CD4-positive, alpha-beta T cell treated with Interleukin-6 at 100 ng/mL for 8 hours (primary cell): ENCODE results near the gene HLA-B.
"Not testable (repeated sequence)": the region's sequence is repeated elsewhere in the genome, so short reads cannot be mapped to it uniquely, and the experiment has no call there.

Source experiments
- DNase-seq: peaks from one replicate; pipeline ENCODE4 v3.0.0-alpha.2; 2020; ENCODE audit warnings: mixed read lengths, low spot score

Gene HLA-B

DNA sequence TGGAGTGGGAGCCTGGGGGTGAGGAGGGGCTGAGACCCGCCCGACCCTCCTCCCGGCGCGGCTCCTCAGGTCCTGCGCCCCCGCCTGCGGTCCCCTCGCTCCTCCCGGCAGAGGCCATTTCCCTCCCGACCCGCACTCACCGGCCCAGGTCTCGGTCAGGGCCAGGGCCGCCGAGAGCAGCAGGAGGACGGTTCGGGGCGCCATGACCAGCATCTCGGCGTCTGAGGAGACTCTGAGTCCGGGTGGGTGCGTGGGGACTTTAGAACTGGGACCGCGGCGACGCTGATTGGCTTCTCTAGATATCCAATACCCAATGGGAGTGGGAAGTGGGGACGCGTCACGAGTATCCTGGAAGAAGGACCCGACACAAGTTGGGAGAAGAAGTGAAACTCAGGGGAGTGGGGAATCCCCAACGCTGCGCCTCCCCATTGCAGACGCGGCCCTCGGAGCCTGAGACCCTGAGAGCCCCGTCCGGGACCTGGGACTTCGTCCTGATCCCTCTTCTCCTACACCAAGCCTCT, at the start of gene HLA-B:
TSS of gene HLA-B (minus strand) at position 234 of the 521 bp plus-strand sequence. CDS start at position 213, 21 bp downstream.
- peak; percentile 93 for DNase-seq

- no peak for DNase-seq
Measured at GRCh38 chr6:31405996-31406395, 49.0 kb upstream of the HLA-B start.

DNA sequence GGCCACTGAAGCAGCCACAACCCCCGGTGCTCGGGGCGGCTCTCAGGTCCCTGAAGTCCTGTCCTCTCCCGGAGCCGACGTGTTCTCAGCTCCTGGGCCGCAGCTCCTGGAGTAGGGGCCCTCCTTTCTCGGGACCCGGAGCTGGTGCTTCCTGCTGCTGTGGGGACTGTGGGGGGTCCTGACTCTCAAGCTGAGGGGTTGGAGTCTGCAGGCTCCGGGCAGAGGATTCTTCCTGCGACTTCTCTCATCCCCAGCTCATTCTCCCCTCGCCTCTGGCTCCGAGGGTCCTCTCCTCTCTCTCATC, 47.0 kb upstream of the HLA-B start:
- DNase-seq, result not testable (repeated sequence)

DNA sequence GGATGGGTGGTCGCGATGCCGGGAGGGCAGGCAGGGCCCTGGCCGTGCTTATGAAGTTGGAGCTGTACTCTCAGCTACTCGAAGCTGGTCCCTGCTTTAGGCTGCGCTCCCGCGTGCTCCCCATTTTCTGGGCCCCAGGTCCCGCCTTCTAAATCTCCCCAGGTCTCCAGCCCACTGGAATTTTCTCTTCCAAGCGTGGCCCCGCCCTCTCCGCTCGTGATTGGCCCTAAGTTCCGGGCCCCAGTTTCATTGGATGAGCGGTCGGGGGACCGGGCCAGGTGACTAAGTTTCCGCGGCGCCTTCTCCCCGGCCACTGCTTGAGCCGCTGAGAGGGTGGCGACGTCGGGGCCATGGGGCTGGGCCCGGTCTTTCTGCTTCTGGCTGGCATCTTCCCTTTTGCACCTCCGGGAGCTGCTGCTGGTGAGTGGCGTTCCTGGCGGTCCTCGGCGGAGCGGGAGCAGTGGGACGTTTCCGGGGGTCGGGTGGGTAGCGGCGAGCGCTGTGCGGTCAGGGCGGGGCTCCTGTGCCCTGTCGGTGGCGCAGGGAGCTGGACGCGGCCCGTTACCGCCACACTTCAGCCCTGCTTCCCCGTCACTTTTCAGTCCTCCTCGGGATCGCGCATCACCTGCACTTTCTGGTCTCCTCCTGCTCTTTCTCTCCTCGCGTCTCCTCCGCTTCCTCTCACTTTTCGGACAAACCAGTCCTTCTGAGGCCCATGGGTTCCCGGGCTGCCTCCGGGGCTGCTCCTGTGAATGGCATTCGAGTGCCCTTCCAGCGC, 46.5 kb upstream of the HLA-B start, which contains the start of gene MICA:
TSS of gene MICA (plus strand) at position 313 of the 778 bp plus-strand sequence. CDS start at position 351, 38 bp downstream.
- peak; percentile 64 for DNase-seq

DNA sequence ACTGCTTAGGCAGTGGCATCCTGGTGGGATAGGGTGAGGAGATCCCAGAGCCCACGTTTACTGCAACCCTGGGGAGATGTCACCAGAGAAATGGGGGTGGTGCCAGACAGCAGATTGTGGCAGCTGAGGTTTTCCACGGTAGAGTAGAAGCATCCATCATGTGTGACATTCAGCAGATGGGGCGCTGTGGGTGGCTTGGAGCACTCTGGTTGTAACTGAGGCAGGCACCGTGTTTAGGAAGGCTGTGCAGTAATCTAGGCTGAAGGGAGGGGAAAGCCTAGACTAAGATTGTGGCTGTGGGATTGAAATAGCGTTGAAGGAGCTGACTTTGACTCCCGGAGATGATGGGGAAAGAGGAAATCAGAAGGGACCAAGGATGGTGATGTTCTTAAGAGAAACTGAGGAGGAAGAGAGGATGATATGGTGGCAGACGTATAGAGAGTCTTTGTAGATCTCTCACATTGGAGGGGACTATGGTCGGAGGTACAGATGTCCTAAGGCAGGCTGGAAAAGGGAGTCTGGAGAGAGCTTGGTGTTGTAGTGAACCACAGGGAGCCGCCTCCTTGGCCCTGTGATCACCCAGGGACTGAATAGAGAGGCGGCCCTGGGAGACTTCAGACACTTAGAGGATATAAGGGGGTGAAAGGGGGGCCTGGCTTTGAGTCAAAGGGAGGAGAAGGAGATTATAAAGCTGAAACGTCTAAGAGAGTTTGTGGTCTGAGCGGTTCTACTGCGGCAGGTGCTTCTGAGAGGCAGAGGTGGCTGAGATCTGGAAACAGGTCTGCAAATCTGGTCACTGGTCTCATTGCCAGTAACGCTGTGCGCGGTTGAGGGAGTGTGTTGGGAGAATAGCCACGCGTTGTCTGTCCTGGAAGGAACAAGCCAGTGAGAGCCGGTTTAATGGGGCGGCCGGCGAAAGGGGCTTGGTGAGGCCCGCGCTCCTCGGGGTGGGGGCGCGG, 45.6 kb upstream of the HLA-B start:
- DNase-seq, result peak; percentile 36

DNA sequence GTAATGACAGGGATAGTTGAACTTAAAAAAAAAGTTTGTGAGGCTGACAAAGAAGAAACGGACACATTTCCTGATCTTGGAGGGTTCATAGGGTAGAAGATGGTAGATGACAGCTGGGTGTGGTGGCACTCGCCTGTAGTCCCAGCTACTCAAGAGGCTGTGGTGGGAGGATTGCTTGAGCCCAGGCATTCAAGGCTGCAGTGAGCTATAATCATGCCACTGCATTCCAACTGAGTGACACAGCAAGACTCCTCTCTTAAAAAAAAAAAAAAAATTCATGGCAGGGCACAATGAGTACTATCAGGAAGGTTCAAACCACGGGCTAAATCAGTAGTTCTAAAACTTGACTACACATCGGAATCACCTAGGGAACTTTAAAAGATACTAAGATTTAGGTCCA, 44.4 kb upstream of the HLA-B start:
- DNase-seq, result no peak

DNA sequence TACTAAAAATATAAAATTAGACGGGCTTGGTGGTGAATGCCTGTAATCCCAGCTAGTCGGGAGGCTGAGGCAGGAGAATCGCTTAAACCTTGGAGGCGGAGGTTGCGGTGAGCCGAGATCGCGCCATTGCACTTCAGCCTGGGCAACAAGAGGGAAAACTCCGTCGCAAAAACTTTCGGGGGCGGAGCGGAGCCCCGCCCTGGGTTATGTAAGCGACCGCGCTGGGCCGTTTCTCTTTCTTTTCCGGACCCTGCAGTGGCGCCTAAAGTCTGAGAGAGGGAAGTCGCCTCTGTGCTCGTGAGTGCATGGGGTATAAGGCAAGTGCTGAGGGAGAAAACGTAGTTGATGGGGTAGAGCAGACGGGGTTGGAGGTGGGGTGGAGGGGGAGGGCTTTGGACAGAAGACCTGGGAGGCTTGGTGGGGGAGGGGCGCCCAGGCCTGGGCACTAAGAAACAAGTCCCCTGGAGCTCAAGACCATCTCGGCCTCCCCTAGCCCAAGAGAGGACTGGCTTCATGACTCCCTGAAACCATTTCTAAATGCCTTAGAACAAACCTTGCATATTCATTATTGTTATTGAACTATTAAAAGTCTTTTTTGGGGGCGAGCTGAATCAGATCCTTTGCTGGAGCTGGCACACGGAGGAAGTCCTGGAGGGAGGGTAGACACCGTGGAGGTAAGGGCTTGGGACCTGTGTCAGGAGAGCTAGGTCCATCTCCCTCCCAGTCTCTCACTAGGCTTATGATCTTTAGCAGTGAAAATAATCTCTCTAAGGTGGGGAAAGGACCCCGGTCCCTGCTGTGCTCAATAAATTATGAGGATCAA, 43.7 kb upstream of the HLA-B start:
- peak; percentile 70 for DNase-seq

DNA sequence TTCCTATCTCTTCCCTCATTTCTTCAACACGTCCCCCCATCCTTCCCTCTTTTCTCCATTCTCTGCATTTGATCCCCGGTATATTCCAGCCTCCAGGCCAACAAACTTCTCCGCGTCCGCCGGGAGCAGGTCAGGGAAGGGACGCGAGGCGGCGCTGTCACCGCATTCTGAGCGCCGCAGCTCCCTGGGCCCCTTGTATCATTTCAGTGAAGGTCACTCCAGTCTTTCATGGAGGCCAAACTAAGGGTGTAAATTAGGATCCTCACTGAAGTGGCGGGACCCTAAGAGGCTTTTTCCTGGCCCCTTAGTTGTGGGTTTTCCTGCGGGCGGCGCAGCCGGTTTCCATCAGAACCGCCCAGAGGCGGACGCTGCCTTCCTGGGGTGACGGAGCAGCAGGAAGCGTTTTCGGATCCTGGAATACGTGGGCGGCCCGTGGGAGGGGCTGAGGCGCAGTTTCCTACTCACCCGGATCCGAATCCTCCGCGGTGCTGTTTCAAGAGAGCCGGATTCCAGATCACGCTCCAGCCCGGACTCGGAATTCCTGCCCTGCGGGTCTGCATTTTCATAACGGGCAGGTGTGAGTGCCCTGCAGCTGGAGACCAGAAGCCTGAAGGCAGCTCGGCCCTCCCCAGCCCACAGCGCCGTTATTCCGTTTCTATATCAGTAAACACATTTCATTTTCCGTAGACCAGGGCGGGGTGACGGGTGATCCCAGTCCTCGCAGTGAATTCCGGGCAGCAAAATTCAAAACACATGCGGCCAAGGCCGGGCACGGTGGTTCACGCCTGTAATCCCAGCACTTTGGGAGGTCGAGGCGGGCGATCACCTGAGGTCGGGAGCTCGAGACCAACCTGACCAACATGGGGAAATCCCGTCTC, 42.8 kb upstream of the HLA-B start:
- DNase-seq, result peak; percentile 45

DNA sequence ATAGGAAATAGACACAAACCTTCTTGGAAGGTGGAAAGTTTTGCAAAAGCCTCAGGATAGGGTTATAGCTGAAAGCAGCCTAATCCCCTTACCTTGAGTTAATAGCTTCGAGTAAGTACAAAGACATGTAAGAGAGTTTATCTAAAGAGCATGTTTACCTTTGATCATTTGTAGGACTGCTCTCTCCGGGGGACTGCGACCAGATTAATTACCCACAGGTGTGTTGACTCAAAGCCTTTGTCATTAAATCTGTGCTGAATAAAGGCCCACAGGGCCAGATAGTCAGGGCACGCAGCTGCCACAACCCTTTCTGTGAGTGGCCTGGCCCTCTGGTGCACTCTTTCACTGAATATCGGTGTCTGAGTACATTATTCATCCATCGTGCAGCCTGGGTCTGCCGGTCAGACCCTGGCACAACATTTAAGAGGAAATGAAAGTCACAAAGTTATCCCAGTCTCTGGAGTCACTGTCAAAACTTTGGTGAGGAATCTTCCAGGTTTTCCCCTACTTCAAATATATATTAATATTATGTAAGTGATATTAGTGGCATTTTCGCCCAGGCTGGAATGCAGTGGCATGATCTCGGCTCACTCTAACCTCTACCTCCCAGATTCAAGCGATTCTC, 41.0 kb upstream of the HLA-B start:
- DNase-seq, result no peak

DNA sequence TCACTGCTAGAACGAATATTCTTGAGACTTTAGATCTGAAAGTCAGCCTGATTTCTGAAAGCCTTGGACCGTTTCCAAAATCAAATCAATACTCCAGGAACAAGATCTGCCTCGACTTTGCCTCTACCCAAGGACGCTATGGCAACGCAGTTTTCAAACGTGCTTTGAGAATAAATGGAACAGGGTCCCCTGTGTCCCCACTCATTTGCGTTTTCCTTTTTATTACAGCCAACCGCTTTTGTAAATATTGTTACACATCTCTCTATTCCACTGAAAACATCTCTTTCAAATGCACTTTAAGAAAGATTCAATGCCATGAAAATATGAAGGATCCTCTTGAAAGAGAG, 40.1 kb upstream of the HLA-B start:
- not testable (repeated sequence) for DNase-seq

DNA sequence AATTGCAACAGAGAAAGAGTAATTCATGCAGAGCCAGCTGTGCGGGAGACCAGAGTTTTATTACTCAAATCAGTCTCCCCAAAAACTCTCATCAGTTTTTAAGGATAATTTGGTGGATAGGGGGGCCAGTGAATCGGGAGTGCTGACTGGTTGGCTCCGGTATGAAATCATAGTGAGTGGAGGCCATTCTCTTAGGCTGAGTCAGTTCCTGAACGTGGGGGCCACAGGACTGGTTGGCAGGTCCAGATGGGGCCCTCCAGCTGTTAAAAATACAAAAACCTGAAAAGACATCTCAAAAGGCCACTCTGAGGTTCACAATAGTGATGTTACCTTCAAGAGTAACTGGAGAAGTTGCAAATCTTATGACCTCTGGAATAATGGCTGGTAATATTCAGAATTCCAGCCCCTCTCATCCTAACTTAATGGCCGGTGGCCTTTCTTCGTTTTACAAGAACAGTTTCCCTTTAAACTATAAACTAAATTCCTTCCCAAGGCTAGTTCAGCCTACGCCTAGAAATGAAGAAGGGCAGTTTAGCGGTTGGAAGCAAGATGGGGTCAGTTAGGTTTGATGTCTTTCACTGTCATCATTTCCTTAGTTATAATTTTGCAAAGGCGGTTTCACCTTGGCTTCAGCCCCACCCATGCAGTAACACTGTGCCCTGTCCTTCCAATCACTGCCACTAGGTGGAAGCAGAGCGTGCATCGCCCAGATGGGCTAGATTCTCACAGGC, 39.6 kb upstream of the HLA-B start:
- peak; percentile 83 for DNase-seq

DNA sequence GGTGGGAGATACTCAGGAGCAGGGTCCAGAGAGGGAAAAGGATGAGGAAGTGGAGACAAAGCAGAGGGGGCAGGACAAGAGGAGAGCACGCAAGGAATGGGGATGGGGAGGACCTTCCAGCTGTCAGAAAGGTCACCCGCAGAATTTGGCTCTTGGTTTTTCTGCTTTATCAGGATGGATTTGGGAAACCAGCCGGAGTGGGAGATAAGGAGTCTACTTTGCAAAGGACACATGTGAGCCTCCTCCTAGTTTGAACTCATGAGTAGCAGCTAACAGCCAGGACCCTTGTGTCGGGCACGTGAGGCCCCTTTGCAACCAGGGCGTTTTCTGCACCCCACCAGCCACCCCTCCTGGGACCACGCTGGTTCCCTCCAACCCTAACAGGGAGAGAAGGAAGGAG, 38.9 kb upstream of the HLA-B start:
- no peak for DNase-seq

DNA sequence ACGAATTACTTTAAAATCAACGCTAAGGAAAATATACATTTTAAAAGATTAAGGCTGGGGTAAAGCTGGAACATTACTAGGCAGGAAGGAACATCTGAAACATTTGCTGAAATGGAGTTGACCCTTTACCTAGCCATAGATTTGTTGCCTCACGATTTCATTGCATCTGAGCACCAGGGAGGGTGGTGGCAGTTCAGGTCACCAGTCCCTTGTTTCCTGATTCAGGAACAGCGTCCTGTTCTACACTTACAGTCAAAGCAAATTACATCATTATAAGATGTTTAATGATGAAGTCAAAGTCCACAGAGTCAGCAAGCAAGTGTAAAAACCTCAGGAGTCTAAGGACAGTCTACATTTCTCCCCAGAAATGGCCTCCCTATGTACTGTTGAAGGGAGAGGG, 37.4 kb upstream of the HLA-B start:
- no peak for DNase-seq

- no peak for DNase-seq
Measured at GRCh38 chr6:31393932-31394331, 37.0 kb upstream of the HLA-B start.

DNA sequence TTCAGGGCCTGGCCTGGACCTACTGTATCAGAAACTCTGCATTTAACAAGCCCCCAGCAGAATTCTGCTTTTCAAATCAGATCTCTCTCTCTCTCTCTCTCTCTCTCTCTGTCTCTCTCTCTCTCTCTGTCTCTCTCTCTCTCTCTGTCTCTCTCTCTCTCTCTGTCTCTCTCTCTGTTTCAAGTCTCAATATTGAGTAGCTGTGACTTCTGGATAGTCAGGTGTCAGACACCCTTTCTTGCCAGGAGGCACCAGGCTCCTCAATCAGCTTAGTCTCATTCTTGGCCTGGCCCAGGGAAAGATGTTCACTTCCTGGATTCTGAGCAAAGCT, 32.8 kb upstream of the HLA-B start:
- not testable (repeated sequence) for DNase-seq

DNA sequence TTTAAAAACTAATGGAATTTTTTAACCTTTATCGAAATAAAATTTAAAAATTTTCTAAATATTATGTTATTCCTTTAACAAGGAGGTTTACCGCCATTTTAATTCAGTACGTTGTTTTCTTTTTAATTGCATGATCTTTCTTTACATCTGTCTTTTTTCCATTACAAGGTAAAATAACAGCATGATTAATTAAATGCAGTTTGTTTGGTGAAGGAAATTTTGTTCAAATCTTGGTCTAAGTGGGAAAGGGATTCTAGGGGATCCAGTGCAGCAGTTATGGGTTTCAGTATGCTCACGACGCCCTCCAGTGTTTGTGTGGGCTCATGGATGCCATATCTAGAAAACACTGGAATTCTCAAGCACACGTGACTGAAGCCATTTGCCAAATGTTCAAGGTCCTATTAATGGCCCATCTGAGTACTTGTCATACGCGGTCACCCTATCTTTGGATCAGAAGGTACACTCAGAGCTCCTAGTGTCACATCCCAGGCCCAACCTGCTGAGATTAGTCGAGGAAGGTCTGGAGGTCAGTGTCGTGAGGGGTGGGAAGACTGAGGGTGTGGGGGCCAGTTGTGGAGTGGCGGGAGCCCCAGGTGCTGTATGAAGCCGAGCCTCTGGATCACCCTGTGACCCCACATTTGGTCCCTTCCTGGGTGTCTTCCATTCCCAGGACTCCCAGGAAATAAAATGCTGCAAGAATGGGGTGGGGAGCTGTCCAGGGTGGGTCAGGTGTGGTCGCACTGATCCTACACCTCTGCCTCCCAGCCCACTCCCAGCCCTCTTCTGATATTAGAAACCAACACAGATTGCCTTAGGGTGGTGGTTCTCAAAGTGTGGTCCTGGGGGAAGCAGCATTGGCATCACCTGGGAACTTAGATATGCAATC, 32.2 kb upstream of the HLA-B start:
- DNase-seq, result not testable (repeated sequence)

DNA sequence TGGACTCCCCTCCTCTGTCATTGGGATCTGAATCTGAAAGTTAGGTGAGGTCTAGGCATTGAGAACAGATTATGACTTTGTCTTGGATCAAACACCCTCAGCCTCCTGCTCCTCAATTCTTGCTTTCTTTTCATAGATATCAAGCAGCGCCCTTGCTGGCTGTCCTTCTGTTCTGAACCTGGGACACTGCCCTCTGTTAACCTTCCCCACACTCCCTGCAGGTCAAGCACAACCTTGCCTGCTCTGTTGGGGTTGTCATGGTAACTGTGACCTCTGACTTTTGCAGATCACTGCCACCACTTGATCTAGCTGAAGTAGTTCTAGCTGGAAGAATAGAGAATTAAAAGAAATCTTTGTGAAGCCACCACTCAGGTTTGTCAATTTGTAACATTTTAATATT, 30.0 kb upstream of the HLA-B start:
- no peak for DNase-seq

DNA sequence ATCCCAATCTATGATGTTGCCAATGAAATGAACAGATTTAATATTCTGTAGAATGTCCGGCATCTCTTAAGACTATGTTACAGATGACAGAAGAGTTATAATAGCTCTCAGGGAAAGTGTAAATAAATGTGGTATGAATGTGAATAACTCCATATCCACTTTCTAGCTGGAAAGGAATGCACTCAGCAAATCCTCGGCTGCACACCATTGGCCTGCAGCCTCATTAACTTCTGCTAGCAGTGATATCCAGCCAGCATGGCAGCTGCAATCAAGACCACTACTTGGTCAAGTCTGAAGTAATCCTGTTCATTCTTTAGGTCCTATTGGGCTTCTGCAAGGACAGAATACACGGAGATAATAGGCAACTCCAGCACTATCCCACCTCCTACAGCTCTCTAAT, 29.1 kb upstream of the HLA-B start:
- no peak for DNase-seq

DNA sequence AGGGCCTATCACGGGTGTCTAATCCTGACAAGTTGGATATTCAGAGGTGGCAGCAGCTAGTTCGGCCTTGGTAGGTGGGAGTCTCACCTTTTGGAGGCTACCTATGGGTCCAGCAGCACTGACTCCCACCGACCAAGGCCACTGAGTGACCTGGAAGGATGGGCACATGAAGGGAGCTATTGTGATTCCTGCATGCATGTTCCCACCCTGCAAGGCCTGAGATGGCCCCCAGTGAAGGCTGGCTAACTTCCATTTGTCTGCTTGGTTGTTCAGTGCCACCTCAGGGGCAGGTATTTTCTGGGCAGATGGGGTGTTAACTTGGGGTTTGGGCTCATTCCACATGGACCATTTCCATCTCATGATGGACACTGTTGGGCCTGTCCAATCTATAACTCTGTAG, 28.1 kb upstream of the HLA-B start:
- DNase-seq, result no peak
